Activated CD8-positive, alpha-beta memory T cell treated with anti-CD3 and anti-CD28 coated beads for 4 hours (primary cell): ENCODE results near the gene PHF21B.

Experiments
- DNase-seq, 2 donors: peaks; one replicate each; pipeline ENCODE4 v3.0.0-alpha.2; 2020; ENCODE audit warnings: low read depth in 2 of 2

PHF21B gene

DNA sequence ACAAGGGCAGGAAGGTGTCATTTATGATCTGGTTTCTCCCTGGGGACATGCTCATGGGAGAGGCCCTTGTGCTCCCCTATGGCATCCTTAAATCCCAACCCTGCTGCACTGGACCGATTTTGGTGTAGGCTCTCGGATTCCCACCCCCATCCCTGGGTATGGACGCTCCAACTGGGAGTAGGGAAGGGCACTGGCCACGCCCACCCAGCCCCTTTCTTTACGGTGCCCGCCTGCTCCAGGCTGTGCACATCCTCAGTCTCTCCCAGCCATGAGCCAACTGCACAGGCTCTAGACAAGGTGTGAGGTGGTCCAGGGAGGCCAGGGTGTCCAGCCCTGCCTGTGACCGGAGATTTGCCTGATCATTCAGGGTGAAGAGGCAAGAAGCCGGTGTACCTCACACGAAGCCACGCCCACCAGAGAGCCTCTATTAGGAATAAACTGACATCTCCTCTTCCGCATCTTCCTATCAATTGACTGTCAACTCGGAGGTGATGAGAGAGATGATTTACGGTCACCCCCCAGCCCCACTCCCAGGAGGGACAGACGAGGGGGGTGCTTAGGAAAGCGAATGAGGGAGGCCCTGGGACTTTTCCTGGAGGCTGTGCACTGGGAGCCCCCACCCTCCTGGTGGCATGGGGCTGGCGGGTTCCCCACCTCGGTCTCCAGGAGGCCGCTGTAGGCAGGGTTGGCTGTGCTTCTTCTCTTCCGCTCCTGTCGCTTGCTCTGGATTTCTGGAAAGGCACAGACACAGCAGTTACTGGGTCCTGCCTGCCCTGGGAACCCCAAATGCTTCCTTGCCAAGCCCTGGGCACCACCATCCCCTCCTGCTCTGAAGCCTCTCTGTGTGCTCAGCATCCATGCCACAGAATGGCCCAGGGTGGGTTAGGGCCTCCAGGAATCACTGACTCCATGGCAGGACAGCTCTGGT lies 116.7 kb downstream of the PHF21B start:
- DNase-seq = no peak

DNA sequence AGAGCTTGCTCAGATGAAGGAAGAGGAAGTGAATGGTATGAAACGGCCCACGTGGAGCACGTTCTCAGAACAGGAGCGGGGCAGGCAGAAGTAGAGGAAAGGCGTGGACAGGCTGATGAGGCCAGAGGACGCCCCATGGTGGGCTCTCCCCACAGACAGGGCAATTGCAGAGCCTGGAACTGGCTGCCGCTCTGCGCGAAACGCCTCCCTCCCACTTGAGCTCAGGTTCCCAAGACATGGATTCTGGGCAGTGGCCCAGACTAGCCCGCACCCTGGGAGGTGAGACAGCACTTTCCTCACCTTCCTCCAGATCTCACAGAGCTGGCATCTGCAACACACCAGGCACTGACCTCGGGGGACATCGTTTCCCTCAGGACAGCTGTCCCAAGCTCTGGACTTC lies 117.6 kb downstream of the PHF21B start:
- no peak for DNase-seq

DNA sequence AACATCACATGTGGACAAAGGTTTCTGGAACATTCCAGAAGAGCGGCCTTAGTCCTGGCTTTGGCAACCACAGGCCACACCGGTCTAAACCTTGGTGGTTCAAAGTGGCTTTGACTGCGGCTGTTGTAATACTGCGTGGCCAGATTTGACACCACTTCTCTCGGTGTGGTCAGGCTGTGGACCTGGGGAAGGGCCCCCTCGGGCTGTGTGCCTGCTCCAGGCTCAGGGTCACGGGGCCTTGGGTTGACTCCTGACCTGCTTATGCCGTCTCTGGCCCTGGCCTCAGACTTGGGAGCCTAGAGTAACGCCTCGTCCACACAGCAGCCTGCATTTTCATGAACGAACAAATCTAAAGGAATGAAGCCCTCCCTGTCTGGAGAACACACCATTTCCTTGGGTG lies 118.0 kb downstream of the PHF21B start:
- no peak for DNase-seq

DNA sequence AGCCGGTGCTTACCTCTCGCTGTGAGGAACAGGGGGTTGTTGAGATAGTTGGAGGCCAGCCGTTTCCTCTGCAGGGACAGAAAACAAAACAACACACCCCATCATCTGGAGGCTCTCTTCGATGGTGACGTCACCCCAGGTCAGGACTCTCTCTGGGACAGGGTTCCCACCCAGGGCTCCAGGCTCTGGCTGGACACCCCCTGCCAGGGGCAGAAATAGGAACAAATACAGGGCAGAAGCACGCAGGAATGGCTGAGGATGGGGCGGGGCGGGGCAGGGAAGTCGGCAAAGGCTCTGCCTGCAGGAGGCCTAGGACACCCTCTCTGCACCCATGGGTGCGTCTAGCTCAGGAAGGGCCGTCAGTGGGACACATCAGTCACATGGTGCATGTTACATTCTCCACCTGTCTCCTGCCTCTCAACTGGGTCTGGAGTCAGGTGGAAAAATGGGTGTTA lies 118.5 kb downstream of the PHF21B start:
- DNase-seq = no peak

DNA sequence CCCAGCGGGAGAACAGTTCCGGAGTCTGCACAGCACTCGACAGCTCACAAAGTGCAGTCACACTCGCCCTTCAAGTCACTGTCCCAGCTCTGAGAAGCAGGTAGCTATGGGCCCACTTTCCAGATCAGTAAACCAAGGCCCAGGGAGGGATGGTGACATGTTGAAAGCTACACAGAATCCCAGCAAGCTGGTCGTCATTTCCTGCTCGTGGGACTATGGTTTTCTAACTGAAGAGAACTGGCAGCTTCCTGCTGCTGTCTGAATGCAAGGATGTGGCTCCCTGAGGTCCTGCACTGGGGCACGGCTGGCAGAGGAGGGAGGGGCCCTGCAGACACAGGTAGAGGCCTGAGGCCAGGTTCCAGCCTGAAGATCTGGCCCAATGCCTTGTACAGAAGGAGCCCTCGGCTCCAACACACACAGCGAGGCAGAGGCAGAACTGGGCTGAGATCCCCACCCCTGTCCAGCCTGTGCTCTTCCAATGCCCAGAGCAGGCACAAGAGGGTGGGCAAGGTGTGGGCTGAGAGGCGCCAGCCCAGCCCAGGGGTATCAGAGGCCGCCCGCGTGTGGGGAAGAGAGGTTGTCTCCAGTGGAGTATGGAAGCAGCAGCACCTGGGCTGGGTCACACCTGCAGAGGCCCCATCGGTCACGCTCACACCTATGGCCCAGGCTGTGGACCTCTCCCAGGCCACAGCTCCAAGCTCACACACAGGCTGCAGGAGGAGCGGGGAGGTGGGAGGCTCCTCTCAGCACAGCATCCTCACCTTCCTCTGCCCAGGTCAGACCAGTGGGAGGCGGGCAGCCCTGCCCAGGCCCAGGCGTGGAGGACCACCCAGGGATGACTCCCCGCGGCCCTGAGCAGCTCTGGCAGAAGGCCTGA lies 119.2 kb downstream of the PHF21B start:
- no peak for DNase-seq

DNA sequence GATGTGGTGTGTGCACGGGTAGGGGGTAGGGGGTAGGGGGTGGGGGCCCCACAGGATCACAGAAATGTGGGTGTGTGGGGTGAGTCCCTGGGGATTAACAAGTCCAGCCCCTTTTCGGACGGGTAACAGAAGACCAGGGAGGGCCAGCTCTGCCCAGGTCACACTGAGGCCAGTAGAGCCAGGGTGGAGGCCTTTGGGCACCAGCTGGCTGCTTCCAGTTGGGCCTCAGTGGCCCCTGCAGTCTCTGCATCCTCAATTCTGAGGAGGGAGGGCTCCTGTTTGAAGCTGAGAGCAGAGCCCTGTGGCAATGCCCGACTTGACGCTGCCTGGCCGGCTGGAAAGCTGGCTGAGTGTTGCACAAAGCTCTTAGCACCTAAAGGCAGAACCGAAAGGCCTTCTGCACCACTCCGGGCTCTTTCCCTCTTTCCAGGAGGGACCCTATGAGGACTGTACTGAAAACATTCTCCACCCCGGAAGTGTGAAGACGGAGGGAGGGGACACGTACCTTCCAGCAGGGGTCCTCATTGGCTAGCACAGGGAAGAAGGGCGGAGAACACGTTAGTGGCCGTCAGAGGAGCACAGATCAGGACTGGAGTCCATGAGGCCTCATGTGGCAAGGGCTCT lies 120.4 kb downstream of the PHF21B start:
- no peak for DNase-seq

DNA sequence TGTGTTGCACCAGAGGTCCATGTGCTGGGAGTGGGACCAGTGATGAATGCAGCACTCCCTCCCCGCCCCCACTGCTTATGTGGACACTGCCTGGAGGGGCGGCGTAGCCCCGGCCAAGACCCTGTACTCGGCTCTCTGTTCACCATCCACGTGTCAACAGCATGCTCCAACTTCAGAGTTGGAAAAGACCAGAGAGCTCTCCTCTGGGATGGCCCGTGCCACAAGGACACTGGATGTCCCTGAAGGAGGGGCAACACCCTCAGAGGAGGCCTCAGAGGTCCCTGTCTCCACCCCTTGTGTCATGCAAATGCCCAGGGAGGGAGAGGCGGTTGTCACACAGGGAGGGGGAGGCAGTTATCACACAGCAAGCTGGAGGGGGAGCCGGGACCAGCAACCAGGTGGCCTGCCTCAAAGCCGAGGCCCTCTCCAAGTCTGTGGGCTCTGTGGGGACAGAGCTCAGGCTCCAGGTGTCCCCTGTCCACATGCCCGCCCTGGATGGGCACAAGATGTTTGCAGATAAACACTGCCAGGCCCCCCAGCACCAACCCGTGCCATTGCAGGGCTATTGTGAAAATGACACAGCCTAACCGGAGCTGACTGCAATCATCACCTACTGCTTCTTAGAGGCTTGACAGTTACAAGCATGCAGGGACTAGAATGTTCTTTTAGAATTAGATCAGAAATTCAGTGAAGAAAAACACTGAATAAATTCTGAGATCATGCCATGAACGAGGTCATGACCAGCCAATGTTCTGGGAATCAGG lies 121.1 kb downstream of the PHF21B start:
- DNase-seq = no peak

DNA sequence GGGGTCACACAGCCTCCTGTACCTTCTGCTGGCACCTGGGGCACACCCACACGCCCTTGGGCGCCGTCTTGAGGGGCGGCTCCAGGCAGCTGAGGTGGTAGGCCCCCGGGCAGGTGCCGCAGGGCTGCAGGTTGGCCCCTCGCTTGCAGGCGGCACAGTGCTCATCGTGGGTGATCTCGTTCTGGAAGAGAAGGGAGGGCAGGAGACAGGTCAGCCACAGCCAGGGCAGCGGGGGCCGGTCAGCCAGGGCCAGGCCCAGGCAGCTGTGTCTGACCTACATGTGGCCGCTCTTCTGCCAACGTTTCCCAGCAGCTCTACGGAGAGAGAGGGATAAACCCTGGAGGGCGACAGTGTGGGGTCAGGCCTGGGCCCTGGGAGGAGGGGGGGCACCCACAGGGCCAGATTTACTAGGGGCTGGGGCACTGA lies 121.9 kb downstream of the PHF21B start:
- no peak for DNase-seq

DNA sequence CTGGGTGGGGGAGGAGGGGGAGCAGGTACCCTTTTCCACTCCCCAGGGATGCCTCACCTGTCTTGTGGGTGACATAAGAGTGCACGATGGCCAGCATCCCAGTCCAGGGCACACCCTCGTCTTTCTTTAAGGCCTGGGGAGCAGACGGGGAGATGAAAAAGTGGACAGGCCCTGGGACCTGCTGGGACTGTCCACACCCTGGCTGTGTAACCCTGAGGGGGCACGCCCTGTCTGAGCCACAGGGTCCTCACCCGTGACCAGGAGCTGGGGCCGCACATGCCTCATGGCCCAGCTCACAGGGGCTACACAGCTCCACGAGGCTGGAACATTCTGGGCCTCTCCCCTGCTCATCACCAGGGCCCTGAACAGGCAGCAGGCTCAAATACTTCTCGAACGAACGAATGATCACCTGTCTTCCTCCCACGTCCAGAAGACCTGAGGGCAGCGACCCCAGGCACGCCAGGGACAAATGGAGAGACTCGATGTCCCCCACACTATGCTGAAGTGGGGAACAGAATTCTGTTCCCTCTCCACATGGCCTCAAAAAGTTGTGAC lies 123.9 kb downstream of the PHF21B start:
- no peak for DNase-seq

DNA sequence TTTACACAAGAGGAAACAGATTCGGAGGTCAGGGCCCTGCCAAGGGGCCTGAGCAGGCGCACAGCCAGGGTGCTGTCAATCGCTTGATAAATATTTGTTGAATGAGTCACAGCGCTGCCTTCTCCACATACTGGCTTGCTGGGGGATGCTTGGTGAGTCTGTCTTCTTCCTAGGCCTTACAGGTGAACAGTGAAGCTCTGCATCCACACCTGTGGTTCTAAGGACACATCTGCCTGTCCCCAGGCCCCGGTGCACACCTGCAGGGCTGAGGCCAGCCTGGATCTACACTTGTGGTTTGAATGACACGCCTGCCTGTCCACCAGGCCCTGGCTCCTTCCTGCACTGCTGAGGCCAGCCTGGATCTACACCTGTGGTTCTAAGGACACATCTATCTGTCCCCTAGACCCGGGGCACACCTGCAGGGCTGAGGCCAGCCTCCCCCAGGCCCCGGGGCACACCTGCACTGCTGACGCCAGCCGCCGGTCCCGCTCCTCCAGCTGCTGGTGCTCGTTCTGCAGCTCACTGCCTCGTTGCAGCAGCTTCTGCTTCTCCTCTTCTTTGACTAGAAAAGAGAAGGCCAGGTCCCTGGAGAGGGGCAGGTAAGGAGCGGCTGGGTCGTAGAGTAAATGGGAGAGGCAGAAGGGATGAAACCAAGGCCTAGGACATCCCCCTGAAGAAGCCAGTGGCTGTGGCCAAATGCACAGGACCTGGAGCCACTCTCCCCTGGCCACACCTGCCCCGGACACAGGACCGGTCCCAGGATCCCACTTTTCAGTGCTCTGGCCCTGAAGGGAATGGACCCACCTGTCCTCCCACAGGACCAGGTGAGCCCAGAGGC lies 124.6 kb downstream of the PHF21B start:
- DNase-seq = no peak

DNA sequence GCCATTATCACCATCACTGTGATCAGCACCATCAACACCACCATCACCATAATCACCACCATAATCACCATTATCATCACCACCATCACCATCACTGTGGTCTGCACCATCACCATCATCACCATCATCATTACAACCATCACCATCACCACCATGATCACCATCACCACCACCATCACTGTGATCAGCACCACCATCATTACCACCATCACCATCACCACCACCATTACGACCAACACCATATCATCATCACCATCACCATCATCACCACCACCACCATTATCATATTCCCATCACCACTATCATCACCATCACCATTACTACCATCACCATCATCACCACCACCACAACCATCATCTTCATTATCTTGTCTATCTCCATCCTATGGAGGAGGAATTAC lies 125.2 kb downstream of the PHF21B start:
- DNase-seq = no peak

DNA sequence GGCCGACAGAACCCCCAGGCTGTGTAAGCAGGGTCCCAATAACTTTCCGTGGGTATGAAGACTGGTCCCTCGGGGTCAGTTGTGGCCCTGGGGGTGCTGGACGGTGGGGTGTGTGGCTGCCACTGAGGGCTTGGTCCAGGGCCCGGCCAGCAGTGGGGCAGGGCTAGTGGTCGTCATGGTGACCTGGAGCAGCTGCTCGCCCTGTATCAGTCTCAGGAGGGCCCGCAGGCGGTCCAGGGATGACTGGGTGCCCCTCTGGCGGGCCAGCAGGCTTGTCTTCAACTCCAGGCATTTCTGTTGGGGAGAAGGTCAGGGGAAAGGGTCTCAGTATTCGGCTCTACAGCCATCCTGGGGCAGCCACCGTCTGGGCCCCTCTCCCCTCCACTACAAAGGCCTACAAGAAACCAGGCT lies 126.8 kb downstream of the PHF21B start:
- no peak for DNase-seq

DNA sequence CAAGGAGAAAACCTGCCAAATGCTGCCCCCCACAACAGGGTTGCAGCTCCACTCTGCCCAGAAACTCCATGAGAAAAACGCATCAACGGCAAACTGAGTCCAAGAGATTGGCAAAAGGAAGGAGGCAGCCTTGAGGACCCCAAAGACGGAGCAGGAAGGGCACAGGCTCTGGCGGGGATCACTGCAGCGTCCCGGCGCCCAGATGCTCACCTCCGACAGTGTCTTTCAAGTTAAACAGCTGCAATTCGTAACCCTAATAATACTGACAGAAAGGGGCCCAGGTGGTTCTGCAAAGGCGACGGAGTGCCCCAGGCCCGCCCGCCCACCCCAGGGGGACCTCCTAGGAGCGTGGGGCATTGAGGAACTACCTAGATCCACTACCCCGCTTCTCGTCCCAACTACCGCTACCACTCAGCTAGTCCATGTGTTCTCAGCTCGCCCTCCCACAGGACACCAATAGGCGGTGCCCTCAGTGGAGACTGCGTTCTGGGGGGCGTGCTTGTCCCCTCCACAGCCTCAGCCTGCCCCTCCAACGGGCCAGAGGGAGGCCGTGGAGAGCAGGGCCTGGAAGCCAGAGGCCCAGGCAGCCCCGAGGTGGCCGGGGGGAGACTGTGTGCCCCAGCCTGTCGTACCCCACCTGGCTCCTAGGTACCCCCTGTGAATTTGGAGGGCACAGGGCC lies 127.4 kb downstream of the PHF21B start:
- no peak for DNase-seq

DNA sequence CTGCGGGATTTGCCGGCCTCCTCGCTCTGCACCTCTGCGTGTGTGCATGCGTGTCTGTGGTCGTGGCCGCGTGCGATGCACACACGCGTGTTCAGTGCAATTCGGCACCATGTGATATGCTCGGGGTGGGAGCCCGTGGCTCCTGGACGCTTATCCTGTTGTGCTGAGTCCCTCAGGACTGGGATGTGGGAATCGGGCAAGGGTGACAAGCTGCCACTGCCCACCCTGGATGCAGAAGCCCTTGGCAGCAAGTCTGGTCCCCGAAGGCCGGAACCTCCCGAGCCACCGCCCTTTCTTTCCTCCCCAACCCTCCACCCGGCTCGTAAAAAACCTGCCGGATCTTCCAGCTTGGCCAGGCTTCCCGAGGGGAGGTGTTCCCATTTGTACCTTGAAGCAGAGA lies 128.2 kb downstream of the PHF21B start:
- DNase-seq = no peak

DNA sequence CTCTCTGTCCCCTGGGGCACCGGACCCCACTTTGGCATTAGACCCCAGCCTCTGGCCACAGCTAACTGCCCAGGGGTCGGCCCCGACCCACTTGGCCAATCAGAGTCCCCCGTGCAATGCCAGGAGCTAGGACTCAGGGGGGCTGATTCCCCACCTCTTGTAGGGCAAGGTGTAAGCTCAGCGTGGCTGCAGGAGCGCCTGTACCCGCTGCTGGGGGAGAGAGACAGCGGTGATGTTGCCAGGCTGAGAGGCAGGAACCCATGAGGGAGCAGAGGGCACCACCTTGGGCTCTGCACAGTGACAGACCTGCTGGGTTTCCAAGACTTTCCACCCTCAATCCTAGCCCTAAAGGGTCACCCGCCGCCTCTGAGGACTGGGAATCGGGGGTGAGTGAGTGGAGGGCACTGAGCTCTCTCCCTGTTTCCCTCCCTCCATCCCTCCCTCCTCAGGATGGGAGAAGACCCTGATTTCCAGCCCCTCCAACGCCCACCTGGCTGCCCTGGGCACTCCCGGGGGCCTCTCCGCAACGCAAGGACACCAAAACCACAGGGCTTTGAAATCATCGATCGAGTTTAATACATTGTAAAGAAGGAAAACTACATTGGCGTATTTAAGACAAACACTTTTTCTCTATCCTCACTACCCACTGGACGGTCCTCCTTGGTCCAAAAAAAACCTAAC lies 129.1 kb downstream of the PHF21B start:
- DNase-seq = no peak

DNA sequence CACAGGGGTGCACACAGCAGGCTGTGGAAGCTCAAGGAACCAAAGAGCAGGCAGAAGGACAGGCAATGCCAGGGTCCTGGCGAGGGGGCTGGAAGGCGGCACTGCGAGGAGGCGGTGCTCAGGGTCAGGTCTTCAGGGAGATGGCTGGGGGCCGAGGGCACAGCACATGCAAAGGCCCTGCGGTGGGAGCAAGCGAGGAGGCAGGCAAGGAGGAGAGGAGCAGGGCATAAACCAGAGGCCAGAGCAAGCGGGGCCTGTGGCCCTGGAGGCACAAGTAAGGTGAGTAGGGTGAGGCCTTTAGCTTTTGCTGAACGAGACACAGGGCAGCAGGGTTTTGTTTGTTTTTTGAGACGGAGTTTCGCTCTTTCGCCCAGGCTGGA lies 130.5 kb downstream of the PHF21B start:
- DNase-seq = no peak

DNA sequence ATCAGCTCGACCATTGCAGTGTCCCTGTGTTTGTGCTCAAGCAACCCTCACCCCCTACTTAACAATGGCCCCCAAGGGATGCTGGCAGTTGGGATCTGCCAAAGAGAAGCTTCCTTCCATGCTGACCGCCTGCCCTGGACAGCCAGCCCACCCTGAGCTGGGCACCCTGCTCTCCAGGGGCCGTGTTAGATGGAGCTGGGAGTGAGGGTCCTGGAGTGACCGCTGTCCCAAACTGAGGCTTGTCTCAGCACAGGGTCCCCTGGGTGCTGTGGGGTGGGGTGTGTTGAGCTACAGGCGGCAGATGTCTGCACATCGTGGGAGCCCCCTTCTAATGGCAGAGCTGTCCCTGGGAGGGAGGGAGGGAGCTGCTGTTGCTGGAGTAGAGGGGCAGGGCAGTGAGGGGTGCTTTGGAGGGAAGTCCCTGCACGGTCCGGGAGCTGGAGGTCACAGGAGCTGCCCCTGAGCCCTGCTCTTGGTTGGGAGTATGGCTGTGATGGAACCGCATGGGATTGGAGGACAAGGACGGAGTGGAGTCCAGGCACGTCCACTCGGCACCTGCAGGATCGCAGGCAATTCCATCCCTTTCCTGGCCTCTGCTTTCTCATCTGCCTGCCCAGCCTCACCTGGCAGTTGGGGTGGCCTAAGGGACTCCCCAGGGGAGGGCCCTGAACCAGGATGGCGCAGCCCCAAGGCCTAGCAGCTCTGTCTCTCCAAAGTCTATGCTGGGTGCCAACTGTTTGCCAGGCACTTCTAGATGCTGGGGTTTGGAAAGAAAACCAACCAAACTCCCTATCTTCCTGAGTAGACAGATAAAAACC lies 131.1 kb downstream of the PHF21B start:
- no peak for DNase-seq

DNA sequence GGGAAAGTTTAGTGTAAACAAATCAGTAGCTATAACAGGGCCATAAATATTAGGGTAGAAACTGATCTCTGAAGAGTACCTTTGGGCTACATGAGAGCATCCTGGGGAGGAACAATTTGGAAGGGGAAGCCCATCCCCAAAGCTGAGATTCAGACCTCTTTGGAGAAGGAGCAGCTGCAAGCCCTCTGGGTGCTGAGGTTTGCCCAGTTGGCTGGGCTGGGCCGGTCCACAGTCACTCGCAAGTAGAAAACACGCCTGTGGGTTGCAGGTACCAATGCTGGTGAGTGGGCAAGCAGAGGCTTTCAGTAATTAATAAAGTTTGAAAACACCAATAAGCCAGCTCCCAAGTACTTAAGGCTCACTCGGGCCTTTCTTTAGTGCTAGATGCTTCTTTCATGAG lies 132.9 kb downstream of the PHF21B start:
- DNase-seq = no peak
